ENCODE measurements around the gene SPTB.
A peak's percentile ranks its signal among the peaks of the same experiment; 100 is the strongest.

DNA sequence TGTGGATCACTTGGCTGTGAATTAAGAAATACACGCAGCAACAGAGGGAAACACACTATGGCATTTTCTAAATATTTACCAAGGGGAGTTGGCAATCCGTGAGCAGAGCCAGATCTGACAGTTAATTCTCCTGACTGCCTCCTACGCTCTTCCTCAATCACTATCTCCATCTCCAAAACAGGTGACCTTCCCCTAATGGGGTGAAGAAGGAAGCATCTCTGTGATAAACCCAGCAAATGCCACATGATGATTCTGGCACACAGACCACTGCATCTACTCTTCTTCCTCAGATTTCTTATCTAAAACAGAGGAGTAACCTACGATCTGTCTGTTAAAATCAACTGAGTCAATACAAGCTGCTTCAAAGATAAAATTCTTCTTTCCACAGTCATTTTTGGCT lies 4.4 kb downstream of the SPTB start:
- TF ChIP-seq, protein P1, sequence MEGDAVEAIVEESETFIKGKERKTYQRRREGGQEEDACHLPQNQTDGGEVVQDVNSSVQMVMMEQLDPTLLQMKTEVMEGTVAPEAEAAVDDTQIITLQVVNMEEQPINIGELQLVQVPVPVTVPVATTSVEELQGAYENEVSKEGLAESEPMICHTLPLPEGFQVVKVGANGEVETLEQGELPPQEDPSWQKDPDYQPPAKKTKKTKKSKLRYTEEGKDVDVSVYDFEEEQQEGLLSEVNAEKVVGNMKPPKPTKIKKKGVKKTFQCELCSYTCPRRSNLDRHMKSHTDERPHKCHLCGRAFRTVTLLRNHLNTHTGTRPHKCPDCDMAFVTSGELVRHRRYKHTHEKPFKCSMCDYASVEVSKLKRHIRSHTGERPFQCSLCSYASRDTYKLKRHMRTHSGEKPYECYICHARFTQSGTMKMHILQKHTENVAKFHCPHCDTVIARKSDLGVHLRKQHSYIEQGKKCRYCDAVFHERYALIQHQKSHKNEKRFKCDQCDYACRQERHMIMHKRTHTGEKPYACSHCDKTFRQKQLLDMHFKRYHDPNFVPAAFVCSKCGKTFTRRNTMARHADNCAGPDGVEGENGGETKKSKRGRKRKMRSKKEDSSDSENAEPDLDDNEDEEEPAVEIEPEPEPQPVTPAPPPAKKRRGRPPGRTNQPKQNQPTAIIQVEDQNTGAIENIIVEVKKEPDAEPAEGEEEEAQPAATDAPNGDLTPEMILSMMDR (IDR thresholded peaks at IDR 0.05; ENCODE audit: borderline replicate concordance, extremely low read depth, low read length, poor library complexity, severe bottlenecking), result no peak
- peak; percentile 42 for TF ChIP-seq EZH2 (IDR thresholded peaks at IDR 0.05; ENCODE audit: borderline replicate concordance, low read depth, low read length, severe bottlenecking)

All from DND-41 (cell line).